Osteocyte (in vitro differentiated cells): ENCODE data around the gene GEMIN7. TPM values are rescaled to one million over a fixed set of nuclear protein-coding genes. Genes with fewer than 3 reads are reported as not detected.
"Not testable (repeated sequence)": the region's sequence is repeated elsewhere in the genome, so short reads cannot be mapped to it uniquely, and the experiment has no call there.

Experiments
- DNase-seq: peaks from one replicate; pipeline ENCODE4 v3.0.0; 2021; ENCODE audit warnings: mixed read lengths; ENCODE audit not compliant: unreplicated experiment; ENCODE audit errors: extremely low spot score
- H3K27ac Mint-ChIP-seq: one replicate; pipeline ENCODE4 v1.8.0; 2021; ENCODE audit warnings: mild to moderate bottlenecking, mixed read lengths; ENCODE audit not compliant: unreplicated experiment
- H3K27me3 Mint-ChIP-seq: one replicate; pipeline ENCODE4 v1.8.0; 2021; ENCODE audit warnings: mixed read lengths; ENCODE audit not compliant: unreplicated experiment
- H3K36me3 Mint-ChIP-seq: one replicate; pipeline ENCODE4 v1.8.0; 2021; ENCODE audit warnings: mixed read lengths; ENCODE audit not compliant: unreplicated experiment
- H3K4me1 Mint-ChIP-seq: one replicate; pipeline ENCODE4 v1.8.0; 2021; ENCODE audit warnings: mixed read lengths; ENCODE audit not compliant: unreplicated experiment
- H3K4me3 Mint-ChIP-seq: one replicate; pipeline ENCODE4 v1.8.0; 2021; ENCODE audit warnings: mild to moderate bottlenecking, moderate library complexity, mixed read lengths; ENCODE audit not compliant: unreplicated experiment
- H3K9me3 Mint-ChIP-seq: one replicate; pipeline ENCODE4 v1.8.0; 2021; ENCODE audit warnings: mixed read lengths; ENCODE audit not compliant: unreplicated experiment
- total RNA-seq: library from RNA; stranded (reverse); gene quantifications from 2 replicates; pipeline ENCODE4 v1.2.1, GENCODE V29; 2021
- TF ChIP-seq, protein P1 (sequence below): fragments of 200-600 bp; sonication (generic); IDR thresholded peaks from 2 replicates; pipeline ENCODE4 v1.5.0; 2021; ENCODE audit warnings: antibody characterized with exemption, mild to moderate bottlenecking, moderate library complexity

GEMIN7 gene
- total RNA-seq, 1 donor from 2014 or later: 25.8 TPM

DNA sequence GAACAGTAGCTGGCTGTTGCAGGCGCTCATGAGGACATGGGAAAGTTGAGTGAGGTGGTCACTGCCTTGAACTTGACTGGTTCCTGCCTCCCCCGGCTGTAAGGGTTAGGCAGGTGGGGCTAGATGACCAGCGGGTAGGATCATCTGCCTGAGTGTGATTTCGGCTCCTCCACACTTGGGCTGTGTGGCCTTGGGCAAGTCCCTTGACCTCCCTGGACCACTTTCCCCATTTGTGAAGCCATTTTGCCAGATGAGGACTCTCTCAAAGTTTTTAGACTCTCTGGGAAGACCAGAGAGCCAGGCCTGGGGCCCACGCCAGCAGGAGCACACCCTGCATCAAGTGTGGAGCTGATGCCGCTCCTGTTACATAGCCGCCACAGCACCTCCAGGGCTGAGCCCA lies 23.4 kb downstream of the GEMIN7 start:
- DNase-seq: no peak
- peaks cover 53% of the 10 kb centered on the region for H3K4me1 Mint-ChIP-seq
- no peaks in the 10 kb centered on the region for H3K36me3 Mint-ChIP-seq
- TF ChIP-seq, protein P1, sequence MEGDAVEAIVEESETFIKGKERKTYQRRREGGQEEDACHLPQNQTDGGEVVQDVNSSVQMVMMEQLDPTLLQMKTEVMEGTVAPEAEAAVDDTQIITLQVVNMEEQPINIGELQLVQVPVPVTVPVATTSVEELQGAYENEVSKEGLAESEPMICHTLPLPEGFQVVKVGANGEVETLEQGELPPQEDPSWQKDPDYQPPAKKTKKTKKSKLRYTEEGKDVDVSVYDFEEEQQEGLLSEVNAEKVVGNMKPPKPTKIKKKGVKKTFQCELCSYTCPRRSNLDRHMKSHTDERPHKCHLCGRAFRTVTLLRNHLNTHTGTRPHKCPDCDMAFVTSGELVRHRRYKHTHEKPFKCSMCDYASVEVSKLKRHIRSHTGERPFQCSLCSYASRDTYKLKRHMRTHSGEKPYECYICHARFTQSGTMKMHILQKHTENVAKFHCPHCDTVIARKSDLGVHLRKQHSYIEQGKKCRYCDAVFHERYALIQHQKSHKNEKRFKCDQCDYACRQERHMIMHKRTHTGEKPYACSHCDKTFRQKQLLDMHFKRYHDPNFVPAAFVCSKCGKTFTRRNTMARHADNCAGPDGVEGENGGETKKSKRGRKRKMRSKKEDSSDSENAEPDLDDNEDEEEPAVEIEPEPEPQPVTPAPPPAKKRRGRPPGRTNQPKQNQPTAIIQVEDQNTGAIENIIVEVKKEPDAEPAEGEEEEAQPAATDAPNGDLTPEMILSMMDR: no peak
- no peaks in the 10 kb centered on the region for H3K27me3 Mint-ChIP-seq
- no peaks in the 10 kb centered on the region for H3K9me3 Mint-ChIP-seq
- no peak overlapping the region for H3K4me3 Mint-ChIP-seq
- H3K27ac Mint-ChIP-seq: no peak overlapping the region

DNA sequence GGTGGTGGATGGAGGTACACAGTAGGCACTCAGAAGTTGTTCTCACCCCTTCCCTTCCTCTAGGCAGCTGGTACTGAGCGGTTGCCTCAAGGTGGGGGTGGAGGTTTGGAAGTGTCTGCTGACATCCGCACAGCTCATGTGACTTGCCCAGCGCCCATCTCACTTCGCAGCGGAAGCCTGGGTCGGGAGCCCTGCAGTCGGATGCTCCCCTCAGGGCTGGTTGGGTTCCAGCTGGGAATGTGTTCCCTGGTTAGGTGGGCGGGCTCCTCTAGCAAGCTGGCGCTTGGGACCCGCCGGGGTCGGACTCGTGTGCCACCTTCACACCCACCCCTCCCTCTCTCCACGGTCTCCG lies 24.1 kb downstream of the GEMIN7 start:
- Mint-ChIP-seq H3K4me1 (peaks cover 46% of the 10 kb centered on the region), H3K27me3 (no peaks in the 10 kb centered on the region), H3K36me3 (no peaks in the 10 kb centered on the region), H3K9me3 (no peaks in the 10 kb centered on the region), H3K27ac (peak overlapping the region; percentile 60), H3K4me3 (no peak overlapping the region)
- TF ChIP-seq, protein P1: no peak
- no peak for DNase-seq

- no peak for DNase-seq
- Mint-ChIP-seq H3K4me3 (no peak overlapping the region), H3K36me3 (no peaks in the 10 kb centered on the region), H3K4me1 (peaks cover 41% of the 10 kb centered on the region), H3K27me3 (no peaks in the 10 kb centered on the region), H3K9me3 (no peaks in the 10 kb centered on the region), H3K27ac (peak overlapping the region; percentile 60)
- TF ChIP-seq, protein P1: no peak
Measured at GRCh38 chr19:45103508-45104319, 24.7 kb downstream of the GEMIN7 start.

GRCh38 chr19:45104658-45105349 lies 25.7 kb downstream of the GEMIN7 start:
- H3K36me3 Mint-ChIP-seq: no peaks in the 10 kb centered on the region
- TF ChIP-seq, protein P1: no peak
- H3K4me3 Mint-ChIP-seq: no peak overlapping the region
- H3K4me1 Mint-ChIP-seq: peaks cover 31% of the 10 kb centered on the region
- no peaks in the 10 kb centered on the region for H3K27me3 Mint-ChIP-seq
- no peak overlapping the region for H3K27ac Mint-ChIP-seq
- DNase-seq: no peak
- H3K9me3 Mint-ChIP-seq: no peaks in the 10 kb centered on the region

GRCh38 chr19:45106363-45106762 lies 27.3 kb downstream of the GEMIN7 start:
- not testable (repeated sequence) for H3K9me3 Mint-ChIP-seq, H3K36me3 Mint-ChIP-seq, H3K27me3 Mint-ChIP-seq, DNase-seq, H3K27ac Mint-ChIP-seq, H3K4me3 Mint-ChIP-seq
- H3K4me1 Mint-ChIP-seq: peaks cover 20% of the 10 kb centered on the region
